H1 (cell line): ENCODE data around the gene CSRP3.
"Not testable (repeated sequence)": the region's sequence is repeated elsewhere in the genome, so short reads cannot be mapped to it uniquely, and the experiment has no call there.

Source experiments
- ATF3 ChIP-seq: IDR thresholded peaks from 2 replicates; pipeline ENCODE4 v1.6.1; 2011; ENCODE audit warnings: low read depth, mild to moderate bottlenecking, low read length; ENCODE audit not compliant: insufficient read depth
- BRCA1 ChIP-seq: IDR thresholded peaks from 2 replicates; pipeline ENCODE4 v1.6.1; 2012; ENCODE audit warnings: low read depth, low read length, improper control_type of control experiment
- CBX8 ChIP-seq: fragments of 300-800, 300-1000 bp; sonication (generic); IDR thresholded peaks from 2 replicates; pipeline ENCODE4 v1.7.1; 2016; ENCODE audit warnings: low read depth, low read length, borderline replicate concordance
- CREB1 ChIP-seq: IDR thresholded peaks from 2 replicates; pipeline ENCODE4 v1.6.1; 2012; ENCODE audit warnings: inconsistent platforms
- CTCF ChIP-seq, 3 experiments: IDR thresholded peaks; 1 replicate in 2 of 3; 2 replicates in 1 of 3; pipeline versions ENCODE4 v1.5.1 to v1.6.1; 2011; ENCODE audit warnings: low read length in 3 of 3, mild to moderate bottlenecking in 3 of 3, inconsistent platforms in 2 of 3, low read depth in 1 of 3, moderate library complexity in 1 of 3; ENCODE audit not compliant: insufficient read depth in 1 of 3; ENCODE audit errors: control extremely low read depth in 1 of 3
- EP300 ChIP-seq, 2 experiments: IDR thresholded peaks; 1 replicate in 1 of 2; 2 replicates in 1 of 2; pipeline ENCODE4 v1.6.1; 2011 to 2012; ENCODE audit warnings: low read depth in 2 of 2, low read length in 2 of 2, mild to moderate bottlenecking in 2 of 2, borderline replicate concordance in 1 of 2, inconsistent platforms in 1 of 2, moderate library complexity in 1 of 2
- MAX ChIP-seq: IDR thresholded peaks from 2 replicates; pipeline ENCODE4 v1.6.1; 2012; ENCODE audit warnings: inconsistent platforms
- POLR2A ChIP-seq, 2 experiments: IDR thresholded peaks; 1 replicate in 1 of 2; 2 replicates in 1 of 2; pipeline ENCODE4 v1.6.1; 2011; ENCODE audit warnings: low read depth in 2 of 2, low read length in 2 of 2, mild to moderate bottlenecking in 2 of 2; ENCODE audit errors: control extremely low read depth in 1 of 2
- RXRA ChIP-seq: IDR thresholded peaks from 2 replicates; pipeline ENCODE4 v1.6.1; 2011; ENCODE audit warnings: low read depth, mild to moderate bottlenecking, low read length, moderate library complexity; ENCODE audit not compliant: insufficient read depth
- SP1 ChIP-seq: IDR thresholded peaks from 2 replicates; pipeline ENCODE4 v1.6.1; 2011; ENCODE audit warnings: low read depth, low read length
- SRF ChIP-seq: IDR thresholded peaks from 2 replicates; pipeline ENCODE4 v1.6.1; 2011; ENCODE audit warnings: mild to moderate bottlenecking, low read depth, low read length, moderate library complexity
- TAF1 ChIP-seq: IDR thresholded peaks from 2 replicates; pipeline ENCODE4 v1.6.1; 2011; ENCODE audit warnings: mild to moderate bottlenecking, low read depth, low read length

GRCh38 chr11:19136884-19137283, 64.9 kb downstream of the CSRP3 start:
- not testable (repeated sequence) for TF ChIP-seq SP1; CTCF (IDR thresholded peaks at IDR 0.05; ENCODE audit: control extremely low read depth in 1 of 3, insufficient read depth in 1 of 3, low read depth in 1 of 3, low read length in 3 of 3); POLR2A (IDR thresholded peaks at IDR 0.05; ENCODE audit: control extremely low read depth in 1 of 2, low read depth in 2 of 2, low read length in 2 of 2); SRF; BRCA1; EP300 (IDR thresholded peaks at IDR 0.05; ENCODE audit: borderline replicate concordance in 1 of 2, low read depth in 2 of 2, low read length in 2 of 2); RXRA; TAF1; MAX; CBX8; ATF3; CREB1
